SJCRH30 (cell line): ENCODE measurements around the gene YY2. TPM values are rescaled to one million over a fixed set of nuclear protein-coding genes. Genes with fewer than 3 reads are reported as not detected.
"Not testable (repeated sequence)": the region's sequence is repeated elsewhere in the genome, so short reads cannot be mapped to it uniquely, and the experiment has no call there.

ENCODE experiments used
- DNase-seq, 2 experiments: peaks; one replicate each; pipeline ENCODE4 v3.0.0-alpha.2; 2015 to 2020
- H3K27ac ChIP-seq: fragments of 250-450 bp; sonication (Bioruptor Pico); 2 replicates; pipeline ENCODE4 v1.5.1; 2020; ENCODE audit warnings: mild to moderate bottlenecking, moderate library complexity
- H3K27me3 ChIP-seq: fragments of 250-450 bp; sonication (Bioruptor Pico); 2 replicates; pipeline ENCODE4 v1.5.1; 2020; ENCODE audit warnings: mild to moderate bottlenecking, moderate library complexity
- H3K36me3 ChIP-seq: fragments of 250-450 bp; sonication (Bioruptor Pico); 2 replicates; pipeline ENCODE4 v1.5.1; 2020; ENCODE audit warnings: mild to moderate bottlenecking, moderate library complexity
- H3K4me1 ChIP-seq: fragments of 250-450 bp; sonication (Bioruptor Pico); 2 replicates; pipeline ENCODE4 v1.5.1; 2020; ENCODE audit warnings: mild to moderate bottlenecking, moderate library complexity
- H3K4me3 ChIP-seq: fragments of 250-450 bp; sonication (Bioruptor Pico); 2 replicates; pipeline ENCODE4 v1.5.1; 2020; ENCODE audit warnings: mild to moderate bottlenecking, moderate library complexity
- H3K9me3 ChIP-seq: fragments of 250-450 bp; sonication (Bioruptor Pico); replicated peaks from 2 replicates; pipeline ENCODE4 v1.5.1; 2020; ENCODE audit warnings: mild to moderate bottlenecking, moderate library complexity
- total RNA-seq: library from RNA; depleted of rRNA; stranded (reverse); fragments of >200 nt; shearing (Covaris generic); gene quantifications from 2 replicates; pipeline ENCODE4 v1.2.3, GENCODE V29; 2014

Gene YY2
- total RNA-seq, 1 experiment from 2014 or later: 3.4 TPM

DNA sequence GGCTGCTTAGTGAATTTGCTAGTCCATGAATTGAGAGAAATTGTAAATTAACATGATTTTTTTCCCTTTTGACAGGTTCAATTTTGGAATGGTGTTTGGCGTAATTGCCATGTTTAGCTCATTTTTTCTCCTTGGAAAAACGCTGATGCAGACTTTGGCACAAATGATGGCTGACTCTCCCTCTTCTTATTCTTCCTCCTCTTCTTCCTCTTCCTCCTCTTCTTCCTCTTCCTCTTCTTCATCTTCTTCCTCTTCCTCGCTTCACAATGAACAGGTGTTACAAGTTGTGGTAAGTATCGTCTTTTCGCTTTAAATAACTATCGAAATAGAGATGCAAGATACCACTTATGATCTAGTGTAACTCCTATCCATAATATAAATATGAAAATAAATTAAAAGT is 10.7 kb upstream of the YY2 start:
- Histone ChIP-seq H3K9me3 (no peaks in the 10 kb centered on the region), H3K27me3 (no peaks in the 10 kb centered on the region), H3K36me3 (peaks cover 35% of the 10 kb centered on the region), H3K4me1 (peaks cover 9% of the 10 kb centered on the region; the same call in 1 of the 2 replicates), H3K27ac (no peak overlapping the region), H3K4me3 (no peak overlapping the region)
- DNase-seq: no peak

DNA sequence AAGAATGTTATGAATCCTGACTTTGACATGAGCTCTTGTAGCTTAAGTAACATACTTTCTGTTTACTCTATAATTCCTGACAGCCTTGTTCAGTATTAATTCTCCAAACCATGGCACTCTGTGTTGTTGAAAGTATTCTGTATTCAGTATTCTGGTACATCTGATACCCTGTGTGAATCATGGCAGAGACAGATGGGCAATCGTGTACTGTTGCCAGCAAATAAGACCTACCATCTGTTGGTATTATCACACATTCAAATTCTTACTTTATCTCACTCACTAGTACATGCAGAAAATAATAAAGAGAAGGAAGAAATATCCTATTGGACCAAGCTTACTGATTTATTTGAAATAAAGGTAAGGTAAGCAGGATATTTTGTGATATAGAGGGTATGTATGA is 8.4 kb upstream of the YY2 start:
- peaks cover 9% of the 10 kb centered on the region; the same call in 1 of the 2 replicates for H3K4me1 ChIP-seq
- H3K4me3 ChIP-seq: no peak overlapping the region
- no peaks in the 10 kb centered on the region for H3K9me3 ChIP-seq
- DNase-seq: no peak
- peaks cover 35% of the 10 kb centered on the region for H3K36me3 ChIP-seq
- H3K27ac ChIP-seq: no peak overlapping the region
- H3K27me3 ChIP-seq: no peaks in the 10 kb centered on the region

DNA sequence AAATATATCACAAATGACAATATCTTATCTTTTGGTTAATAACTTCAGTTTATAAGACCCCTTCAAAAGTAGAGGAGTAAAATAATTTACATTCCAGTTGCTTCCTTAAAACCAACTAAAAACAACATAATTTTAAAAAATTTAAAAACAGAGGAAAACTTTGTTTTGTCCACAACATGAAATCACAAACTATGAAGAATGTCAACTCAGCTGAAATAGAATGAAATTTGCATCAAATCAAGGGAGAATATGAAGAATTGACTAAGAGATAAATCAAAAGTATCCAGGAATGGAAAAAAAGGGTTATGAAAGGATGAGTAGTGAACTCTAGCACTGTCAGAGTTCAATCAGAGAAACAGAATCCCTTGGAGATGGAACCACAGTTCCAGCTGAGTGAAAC is 2.2 kb upstream of the YY2 start:
- H3K4me1 ChIP-seq: no peaks in the 10 kb centered on the region

DNA sequence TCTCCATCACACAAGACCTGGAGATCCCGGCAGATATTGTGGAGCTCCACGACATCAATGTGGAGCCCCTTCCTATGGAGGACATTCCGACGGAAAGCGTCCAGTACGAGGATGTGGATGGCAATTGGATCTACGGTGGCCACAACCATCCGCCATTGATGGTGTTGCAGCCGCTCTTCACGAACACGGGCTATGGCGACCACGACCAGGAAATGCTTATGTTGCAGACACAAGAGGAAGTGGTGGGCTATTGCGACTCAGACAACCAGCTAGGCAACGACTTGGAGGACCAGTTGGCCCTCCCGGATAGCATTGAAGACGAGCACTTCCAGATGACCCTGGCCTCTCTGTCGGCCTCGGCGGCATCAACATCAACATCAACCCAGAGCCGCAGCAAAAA is 717 bp downstream of the YY2 start:
- H3K36me3 ChIP-seq: peaks cover 37% of the 10 kb centered on the region
- no peaks in the 10 kb centered on the region for H3K9me3 ChIP-seq
- H3K4me1 ChIP-seq: no peaks in the 10 kb centered on the region
- no peak for DNase-seq
- H3K4me3 ChIP-seq: no peak overlapping the region
- H3K27ac ChIP-seq: no peak overlapping the region
- H3K27me3 ChIP-seq: no peaks in the 10 kb centered on the region

More for the DNA sequence above, 2.2 kb upstream of the YY2 start:
- Histone ChIP-seq H3K4me3 (no peak overlapping the region), H3K9me3 (no peaks in the 10 kb centered on the region), H3K27ac (no peak overlapping the region), H3K27me3 (no peaks in the 10 kb centered on the region), H3K36me3 (peaks cover 43% of the 10 kb centered on the region)
- no peak for DNase-seq

DNA sequence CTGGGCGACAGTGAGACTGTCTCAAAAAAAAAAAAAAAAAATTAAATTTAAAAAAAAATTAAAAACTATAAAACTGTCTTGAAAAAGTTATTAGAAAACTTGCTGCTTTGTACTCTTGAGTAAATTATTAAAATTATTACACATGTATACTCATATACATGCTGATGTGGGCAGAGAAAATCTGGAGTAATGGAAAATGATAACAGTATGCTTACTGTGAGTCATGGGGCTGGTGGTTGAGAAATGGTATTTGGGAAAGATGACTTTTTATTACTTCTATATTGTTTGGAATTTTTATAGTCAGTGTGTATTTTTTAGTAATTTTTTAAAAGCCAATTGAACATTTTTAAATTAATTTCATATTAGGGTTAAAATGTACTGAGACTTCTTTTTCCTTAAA is 7.5 kb downstream of the YY2 start:
- Histone ChIP-seq H3K27ac (no peak overlapping the region), H3K9me3 (no peaks in the 10 kb centered on the region), H3K27me3 (no peaks in the 10 kb centered on the region), H3K4me3 (no peak overlapping the region), H3K4me1 (no peaks in the 10 kb centered on the region), H3K36me3 (peaks cover 6% of the 10 kb centered on the region; the same call in 1 of the 2 replicates)
- DNase-seq: no peak

DNA sequence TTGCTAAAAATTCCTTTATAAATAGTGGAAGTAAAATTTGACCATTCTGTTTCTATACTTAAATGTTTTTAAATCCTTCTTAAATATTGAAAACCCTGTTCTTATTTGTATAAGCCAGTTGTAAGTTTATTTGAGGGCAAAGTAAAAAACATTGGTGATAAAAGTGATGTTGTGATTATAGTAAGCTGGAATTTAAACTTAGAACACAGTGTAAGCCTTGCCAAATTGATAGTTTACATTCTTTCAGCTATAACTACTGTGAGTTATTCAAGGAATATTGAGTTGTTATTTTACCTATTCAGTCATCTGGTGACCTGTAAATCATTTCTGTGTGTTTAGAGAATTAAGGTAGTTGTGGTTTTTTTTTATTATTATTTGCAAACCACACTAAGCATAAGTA is 9.6 kb downstream of the YY2 start:
- no peak for DNase-seq
- Histone ChIP-seq H3K9me3 (no peaks in the 10 kb centered on the region), H3K27me3 (no peaks in the 10 kb centered on the region), H3K27ac (no peak overlapping the region), H3K4me3 (no peak overlapping the region), H3K36me3 (peaks cover 9% of the 10 kb centered on the region), H3K4me1 (no peaks in the 10 kb centered on the region)

DNA sequence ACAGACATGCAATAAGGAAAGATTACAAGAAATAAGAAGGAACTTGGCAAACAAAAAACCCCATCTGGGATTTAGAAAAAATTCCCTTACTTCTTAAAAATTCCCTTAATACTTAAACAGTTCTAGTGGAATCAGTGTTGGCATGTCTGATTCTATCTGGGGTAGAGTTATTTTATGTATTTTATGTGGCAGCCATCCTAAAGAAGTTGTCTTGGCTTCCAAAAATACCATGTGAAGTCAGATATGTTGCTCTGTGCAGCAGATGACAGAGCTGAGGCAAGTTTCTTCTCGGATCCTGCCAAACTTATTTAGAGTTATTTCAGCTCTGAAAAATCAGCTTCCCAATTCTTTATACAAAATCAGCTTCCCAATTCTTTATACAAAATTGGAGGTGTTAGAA is 14.7 kb downstream of the YY2 start:
- Histone ChIP-seq H3K4me3 (no peak overlapping the region), H3K4me1 (no peaks in the 10 kb centered on the region), H3K9me3 (no peaks in the 10 kb centered on the region), H3K36me3 (peaks cover 6% of the 10 kb centered on the region), H3K27ac (no peak overlapping the region), H3K27me3 (no peaks in the 10 kb centered on the region)
- DNase-seq: no peak

DNA sequence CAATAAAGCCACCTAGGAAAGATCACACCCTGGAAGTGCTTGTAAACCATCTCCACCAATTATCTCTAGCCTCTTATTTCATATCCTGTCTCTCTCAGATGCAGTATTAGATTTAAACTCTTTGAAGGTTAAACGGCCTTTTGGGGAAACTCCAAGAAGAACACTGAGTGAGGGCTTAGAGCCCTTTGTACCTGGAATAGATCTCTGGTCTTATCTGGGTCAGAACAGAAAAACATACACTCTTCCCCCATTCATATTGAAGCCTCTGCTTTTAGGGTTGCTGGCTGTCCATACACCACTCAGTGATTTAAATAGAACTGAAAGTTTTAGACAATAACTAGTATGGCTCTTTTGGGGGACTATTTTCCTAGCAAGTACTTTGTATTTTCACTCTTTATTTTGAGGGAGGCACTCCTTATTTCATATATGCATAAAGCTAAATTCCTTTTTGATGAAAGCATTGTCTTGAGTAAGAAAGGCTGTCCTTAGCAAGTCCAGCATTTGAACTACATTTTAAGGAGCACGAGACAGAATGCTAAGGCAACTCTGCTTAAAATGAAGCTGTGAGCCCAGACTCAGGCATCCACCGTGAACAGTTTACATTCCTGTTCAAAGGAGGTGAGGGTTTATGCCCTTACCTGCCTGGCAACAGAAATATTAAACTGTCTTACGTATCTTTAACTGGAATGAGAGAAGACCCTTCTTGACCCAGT is 17.4 kb downstream of the YY2 start:
- H3K4me1 ChIP-seq: no peaks in the 10 kb centered on the region
- DNase-seq: no peak
- H3K27ac ChIP-seq: no peak overlapping the region
- no peak overlapping the region for H3K4me3 ChIP-seq
- no peaks in the 10 kb centered on the region for H3K9me3 ChIP-seq
- no peaks in the 10 kb centered on the region for H3K27me3 ChIP-seq
- H3K36me3 ChIP-seq: peaks cover 6% of the 10 kb centered on the region

DNA sequence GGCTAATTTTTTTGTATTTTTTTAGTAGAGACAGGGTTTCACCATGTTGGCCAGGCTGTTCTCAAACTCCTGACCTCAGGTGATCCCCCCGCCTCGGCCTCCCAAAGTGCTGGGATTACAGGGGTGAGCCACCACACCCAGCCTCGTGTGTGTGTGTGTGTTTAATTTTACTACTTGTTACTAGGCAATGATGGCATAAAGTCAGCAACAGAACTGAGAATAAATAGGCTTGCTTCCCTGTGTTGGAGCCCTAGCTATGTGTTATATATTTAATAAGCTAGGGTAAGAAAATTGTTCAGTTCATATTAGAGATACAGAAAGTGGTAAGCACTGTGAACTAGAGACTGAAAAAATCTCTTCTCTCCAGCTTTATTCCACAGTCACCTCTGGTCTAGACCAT is 18.4 kb downstream of the YY2 start:
- not testable (repeated sequence) for H3K4me3 ChIP-seq, H3K36me3 ChIP-seq, H3K4me1 ChIP-seq, H3K27me3 ChIP-seq, H3K27ac ChIP-seq, H3K9me3 ChIP-seq, DNase-seq

DNA sequence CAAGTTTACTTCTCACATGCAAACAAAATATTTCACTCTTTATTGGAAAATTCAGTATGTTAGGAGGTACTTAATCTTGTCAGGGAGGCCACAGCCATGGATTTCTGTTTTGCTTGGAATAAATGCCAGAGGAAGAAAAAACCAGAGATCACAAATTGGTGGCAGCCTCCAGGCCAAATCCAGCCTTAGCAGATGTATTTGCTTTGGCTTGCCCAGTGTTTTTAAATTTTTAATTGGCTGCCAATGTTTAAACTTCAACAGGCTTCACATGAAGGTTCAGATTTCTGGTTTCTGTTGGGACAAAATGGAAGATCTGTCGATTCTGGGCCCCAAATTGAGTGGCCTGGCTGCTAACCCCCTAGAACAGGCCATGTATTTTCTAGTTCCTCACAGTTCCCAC is 19.2 kb downstream of the YY2 start:
- H3K27me3 ChIP-seq: no peaks in the 10 kb centered on the region
- no peak for DNase-seq
- peaks cover 6% of the 10 kb centered on the region for H3K36me3 ChIP-seq
- no peak overlapping the region for H3K4me3 ChIP-seq
- no peak overlapping the region for H3K27ac ChIP-seq
- no peaks in the 10 kb centered on the region for H3K4me1 ChIP-seq
- H3K9me3 ChIP-seq: no peaks in the 10 kb centered on the region

DNA sequence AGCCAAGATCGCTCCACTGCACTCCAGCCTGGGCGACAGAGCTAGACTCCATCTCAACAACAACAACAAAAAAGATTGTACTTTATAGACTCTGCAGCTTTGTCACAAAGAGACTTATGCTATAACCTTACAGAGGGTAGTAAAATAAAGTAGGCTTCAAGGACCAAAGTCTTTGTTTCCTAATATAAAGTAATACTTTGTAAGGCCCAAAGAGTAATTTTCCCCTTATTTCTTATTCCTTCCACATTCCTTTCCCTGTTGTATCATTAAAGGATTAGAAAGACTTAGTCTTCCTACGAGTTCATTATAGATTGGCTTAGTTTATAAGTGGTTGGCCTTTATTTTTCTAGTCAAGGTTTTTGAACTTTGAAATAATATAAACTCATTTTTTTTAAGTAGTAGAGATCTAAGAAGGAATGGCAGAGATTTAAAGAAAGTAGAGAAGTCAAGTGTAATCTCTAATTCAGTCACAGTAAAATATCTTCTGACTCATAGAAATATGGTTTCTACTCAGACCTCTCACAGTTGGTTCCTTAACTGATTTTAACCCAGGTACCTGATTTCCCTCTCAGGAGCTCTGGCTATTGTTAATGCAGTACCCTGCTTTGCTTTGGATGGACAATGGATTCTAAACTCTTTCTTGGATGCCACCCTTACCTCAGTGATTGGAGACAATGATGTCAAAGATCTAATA is 26.2 kb downstream of the YY2 start:
- Histone ChIP-seq H3K4me3 (no peak overlapping the region), H3K4me1 (peaks cover 6% of the 10 kb centered on the region; the same call in 1 of the 2 replicates), H3K27me3 (no peaks in the 10 kb centered on the region), H3K27ac (no peak overlapping the region), H3K36me3 (peaks cover 9% of the 10 kb centered on the region; the same call in 1 of the 2 replicates), H3K9me3 (no peaks in the 10 kb centered on the region; the same call in 1 of the 2 replicates)
- DNase-seq: no peak

DNA sequence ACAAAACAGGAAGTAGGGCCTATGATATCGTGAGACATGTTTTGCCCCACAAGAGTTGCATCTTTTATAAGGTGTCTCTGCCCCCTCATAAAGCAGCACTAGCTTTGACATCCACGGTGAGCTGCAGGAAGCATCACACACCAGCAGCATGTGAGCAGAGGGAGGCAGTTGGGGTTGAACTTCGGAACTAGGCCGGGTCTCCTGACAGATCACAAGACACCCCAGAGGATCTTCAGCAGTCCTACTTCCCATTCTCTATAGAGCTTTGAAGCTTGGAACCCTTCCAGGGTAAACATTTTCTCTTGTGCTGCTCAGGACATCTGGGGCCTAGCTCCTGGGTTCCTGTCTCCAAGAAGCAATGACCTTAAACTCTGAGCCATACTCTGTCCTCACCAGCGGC is 27.5 kb downstream of the YY2 start:
- DNase-seq: peak in 1 of 2 experiments; percentile 5
- no peaks in the 10 kb centered on the region; the same call in 1 of the 2 replicates for H3K27me3 ChIP-seq
- H3K27ac ChIP-seq: no peak overlapping the region
- no peak overlapping the region for H3K4me3 ChIP-seq
- H3K4me1 ChIP-seq: peaks cover 6% of the 10 kb centered on the region; the same call in 1 of the 2 replicates
- peaks cover 9% of the 10 kb centered on the region; the same call in 1 of the 2 replicates for H3K36me3 ChIP-seq
- no peaks in the 10 kb centered on the region; the same call in 1 of the 2 replicates for H3K9me3 ChIP-seq

DNA sequence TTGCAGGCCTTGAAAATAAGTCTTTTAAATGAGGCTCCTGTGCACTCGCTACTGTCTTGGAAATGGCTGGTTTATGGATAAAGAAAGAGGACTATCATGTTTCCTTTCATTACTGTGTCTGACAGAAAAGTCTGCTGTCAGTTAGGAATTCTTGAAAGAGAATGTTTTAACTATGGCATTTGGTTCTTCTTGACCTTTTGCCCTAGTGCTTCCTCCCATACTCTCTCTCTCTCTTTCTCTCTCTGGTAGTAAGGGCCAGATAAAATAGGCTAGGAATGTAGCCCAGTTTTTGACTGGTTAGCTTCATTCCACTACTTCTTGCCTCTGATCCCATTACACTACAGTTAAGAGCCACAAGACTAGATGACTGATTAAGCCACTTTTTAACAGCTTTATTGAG is 29.8 kb downstream of the YY2 start:
- Histone ChIP-seq H3K27ac (no peak overlapping the region), H3K27me3 (no peaks in the 10 kb centered on the region; the same call in 1 of the 2 replicates), H3K9me3 (no peaks in the 10 kb centered on the region; the same call in 1 of the 2 replicates), H3K4me3 (no peak overlapping the region), H3K36me3 (peaks cover 9% of the 10 kb centered on the region; the same call in 1 of the 2 replicates), H3K4me1 (peaks cover 6% of the 10 kb centered on the region; the same call in 1 of the 2 replicates)
- peak in 1 of 2 experiments; percentile 4 for DNase-seq

DNA sequence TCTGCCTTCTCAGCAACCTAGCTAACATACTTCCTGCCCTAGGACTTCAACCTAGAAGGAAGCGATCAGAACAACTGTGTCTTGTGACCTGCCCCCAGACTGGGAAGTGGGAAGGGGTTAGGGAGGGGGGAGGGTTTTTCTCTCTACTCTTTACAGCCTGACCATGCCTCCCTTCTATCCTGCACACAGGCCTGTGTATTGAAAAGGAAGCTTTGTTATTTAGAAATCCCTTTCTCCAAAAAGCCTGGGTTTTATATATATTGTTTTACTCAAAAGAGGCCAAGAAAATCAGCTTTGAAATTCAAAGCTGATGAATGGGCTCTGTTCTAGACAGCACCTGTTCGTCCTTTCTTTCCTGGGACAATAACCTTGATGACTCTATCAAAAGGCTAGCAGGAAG is 49.5 kb downstream of the YY2 start:
- no peaks in the 10 kb centered on the region for H3K36me3 ChIP-seq
- DNase-seq: peak; percentile 20 to 55
- H3K4me1 ChIP-seq: peaks cover 35% of the 10 kb centered on the region
- H3K27me3 ChIP-seq: no peaks in the 10 kb centered on the region
- H3K4me3 ChIP-seq: no peak overlapping the region
- H3K9me3 ChIP-seq: 0 out of 2 replicates have a peak, but pooled peaks cover 3% of the 10 kb centered on the region
- H3K27ac ChIP-seq: peak overlapping the region; percentile 40

DNA sequence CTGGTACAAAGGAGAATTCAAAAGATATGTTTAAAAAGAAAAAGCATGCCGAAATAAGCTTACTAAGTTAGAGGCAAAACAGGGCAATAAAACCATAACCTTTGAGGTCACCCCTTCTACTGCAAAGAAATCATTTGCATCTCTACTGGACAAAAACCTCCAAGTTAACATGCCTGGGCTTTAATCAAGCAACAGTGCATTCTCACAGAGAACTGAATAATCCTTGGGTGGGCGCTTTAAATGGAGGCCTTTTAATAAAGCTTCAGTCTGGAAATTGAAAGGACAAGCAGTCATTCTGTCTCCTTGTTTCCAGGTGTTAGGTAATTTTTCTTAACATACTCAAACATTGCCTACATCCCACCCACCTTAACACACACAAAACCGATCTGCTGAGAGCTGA is 50.2 kb downstream of the YY2 start:
- DNase-seq: peak in 1 of 2 experiments; percentile 9
- Histone ChIP-seq H3K4me1 (peaks cover 35% of the 10 kb centered on the region), H3K27ac (peak overlapping the region; percentile 40), H3K36me3 (no peaks in the 10 kb centered on the region), H3K4me3 (no peak overlapping the region), H3K27me3 (no peaks in the 10 kb centered on the region), H3K9me3 (0 out of 2 replicates have a peak, but pooled peaks cover 3% of the 10 kb centered on the region)
